K562 (cell line): ENCODE data around the gene AHNAK. TPM values are rescaled to one million over a fixed set of nuclear protein-coding genes. Genes with fewer than 3 reads are reported as not detected.

Source experiments
- CBFA2T3 ChIP-seq: fragments of 450-650 bp; IDR thresholded peaks from 2 replicates; pipeline ENCODE4 v1.6.1; 2017
- CCAR2 ChIP-seq: fragments of 200-400 bp; formaldehyde crosslinking; IDR thresholded peaks from 2 replicates; pipeline ENCODE4 v1.6.1; 2017; ENCODE audit warnings: mild to moderate bottlenecking, low read depth, low read length
- CREM ChIP-seq: IDR thresholded peaks from 2 replicates; pipeline ENCODE4 v1.6.1; 2014; ENCODE audit warnings: antibody characterized with exemption, low read depth
- ELF1 ChIP-seq: fragments of 200-800 bp; sonication (Bioruptor generic); IDR thresholded peaks from 2 replicates; pipeline ENCODE4 v1.6.1; 2016; ENCODE audit warnings: missing genetic modification characterization, missing compliant biosample characterization
- EP400 ChIP-seq: fragments of 450-650 bp; IDR thresholded peaks from 2 replicates; pipeline ENCODE4 v1.6.1; 2017; ENCODE audit warnings: antibody characterized with exemption, mild to moderate bottlenecking, moderate library complexity
- GTF2E2 ChIP-seq: fragments of 200-800 bp; sonication (Bioruptor generic); IDR thresholded peaks from 2 replicates; pipeline ENCODE4 v1.6.1; 2016; ENCODE audit warnings: missing genetic modification characterization, missing compliant biosample characterization
- GTF2F1 ChIP-seq: IDR thresholded peaks from 2 replicates; pipeline ENCODE4 v1.6.1; 2011; ENCODE audit warnings: low read depth, low read length, improper control_type of control experiment
- HOXB6 ChIP-seq: fragments of 250-450 bp; sonication (Bioruptor Pico); IDR thresholded peaks from 2 replicates; pipeline ENCODE4 v1.5.1; 2022; ENCODE audit warnings: mild to moderate bottlenecking, borderline replicate concordance
- KLF1 ChIP-seq: fragments of 450-650 bp; IDR thresholded peaks from 2 replicates; pipeline ENCODE4 v1.6.1; 2016; ENCODE audit warnings: missing genetic modification characterization, missing compliant biosample characterization
- MAZ ChIP-seq, 2 experiments: fragments of 450-650 bp in 1 of 2; sonication (generic) in 1 of 2; formaldehyde crosslinking; IDR thresholded peaks in 1 of 2; conservative IDR thresholded peaks in 1 of 2; 2 replicates each; pipeline versions ENCODE4 v1.4.0 to v1.5.0; 2020; ENCODE audit warnings: mild to moderate bottlenecking in 1 of 2, missing genetic modification reagents in 1 of 2
- MECOM ChIP-seq: fragments of 250-450 bp; sonication (Bioruptor Pico); IDR thresholded peaks from 2 replicates; pipeline ENCODE4 v1.8.0; 2022; ENCODE audit warnings: inconsistent platforms
- NFE2 ChIP-seq: IDR thresholded peaks from 2 replicates; pipeline ENCODE4 v1.6.1; 2014; ENCODE audit warnings: antibody characterized with exemption, low read depth
- NR2F6 ChIP-seq: fragments of 450-650 bp; formaldehyde crosslinking; IDR thresholded peaks from 2 replicates; pipeline ENCODE4 v1.4.0; 2020; ENCODE audit warnings: mild to moderate bottlenecking
- PHF8 ChIP-seq: fragments of 200-600 bp; sonication (generic); IDR thresholded peaks from 2 replicates; pipeline ENCODE4 v1.6.1; 2012; ENCODE audit warnings: mixed run types, mild to moderate bottlenecking, inconsistent platforms, low read length, moderate library complexity, borderline replicate concordance
- PYGO2 ChIP-seq: fragments of 450-650 bp; IDR thresholded peaks from 2 replicates; pipeline ENCODE4 v1.6.1; 2016; ENCODE audit warnings: mild to moderate bottlenecking, missing genetic modification characterization, moderate library complexity, missing compliant biosample characterization
- RB1 ChIP-seq: fragments of 450-650 bp; IDR thresholded peaks from 2 replicates; pipeline ENCODE4 v1.6.1; 2017; ENCODE audit warnings: low read depth, mild to moderate bottlenecking
- RCOR1 ChIP-seq, 2 experiments: IDR thresholded peaks; 2 replicates each; pipeline ENCODE4 v1.6.1; 2012; ENCODE audit warnings: low read depth in 2 of 2, low read length in 2 of 2, borderline replicate concordance in 1 of 2, improper control_type of control experiment in 1 of 2
- RNF2 ChIP-seq: sonication (generic); IDR thresholded peaks from 2 replicates; pipeline ENCODE4 v1.6.1; 2016
- SMARCA4 ChIP-seq: fragments of 450-650 bp; IDR thresholded peaks from 2 replicates; pipeline ENCODE4 v1.6.1; 2016
- SOX6 ChIP-seq: fragments of 450-650 bp; IDR thresholded peaks from 2 replicates; pipeline ENCODE4 v1.6.1; 2014; ENCODE audit warnings: mild to moderate bottlenecking
- ZFPM2 ChIP-seq: fragments of 250-450 bp; sonication (Bioruptor Pico); IDR thresholded peaks from 2 replicates; pipeline ENCODE4 v1.5.1; 2022; ENCODE audit warnings: mild to moderate bottlenecking
- ZNF124 ChIP-seq: sonication (generic); formaldehyde crosslinking; IDR thresholded peaks from 2 replicates; pipeline ENCODE4 v1.8.1; 2022; ENCODE audit warnings: missing genetic modification reagents
- polyA plus RNA-seq, 8 experiments: library from polyadenylated mRNA; depleted of rRNA in 4 of 8; stranded (reverse) in 5 of 8; unstranded in 3 of 8; fragments of >200 nt; fragmentation: Nextera tagmentation in 2 of 8; fragmentation: Illumina TruSeq in 1 of 8; extraction: Ambion mirVana in 2 of 8; extraction: Trizol in 1 of 8; gene quantifications; 2 replicates each; pipeline versions ENCODE4 v1.2.1 to v1.2.3, GENCODE V29; 2011 to 2014; ENCODE audit warnings: inconsistent platforms in 1 of 8, missing spikeins in 1 of 8
- total RNA-seq, 7 experiments: library from RNA; depleted of rRNA in 6 of 7; stranded (reverse); fragments of >200 nt in 6 of 7; fragmentation: Illumina TruSeq in 2 of 7; extraction: Trizol in 2 of 7; gene quantifications; 2 replicates each; pipeline versions ENCODE4 v1.2.1 to v1.2.3, GENCODE V29; 2011 to 2021; ENCODE audit warnings: low replicate concordance in 1 of 7
- TF ChIP-seq, protein P1 (sequence below): fragments of 200-800 bp; sonication (Bioruptor generic); IDR thresholded peaks from 2 replicates; pipeline ENCODE4 v1.6.1; 2017; ENCODE audit warnings: missing genetic modification characterization, missing compliant biosample characterization
- TF ChIP-seq, protein P2 (sequence below): fragments of 250-450 bp; sonication (Bioruptor Pico); IDR thresholded peaks from 2 replicates; pipeline ENCODE4 v1.9.0; 2021; ENCODE audit warnings: mild to moderate bottlenecking, inconsistent platforms
- TF ChIP-seq, protein P3 (sequence below): fragments of 450-650 bp; IDR thresholded peaks from 2 replicates; pipeline ENCODE4 v1.6.1; 2017; ENCODE audit warnings: mild to moderate bottlenecking, moderate library complexity
- TF ChIP-seq, protein P4 (sequence below): fragments of 250-450 bp; sonication (Bioruptor Pico); IDR thresholded peaks from 2 replicates; pipeline ENCODE4 v1.6.1; 2021; ENCODE audit warnings: mild to moderate bottlenecking

AHNAK gene
- total and polyA plus RNA-seq, 9 of the 15 experiments (the other 6 are each of a cell fraction or from before 2014, with no cell fraction given): 1.5 to 89.7 (median 45.0) TPM

DNA sequence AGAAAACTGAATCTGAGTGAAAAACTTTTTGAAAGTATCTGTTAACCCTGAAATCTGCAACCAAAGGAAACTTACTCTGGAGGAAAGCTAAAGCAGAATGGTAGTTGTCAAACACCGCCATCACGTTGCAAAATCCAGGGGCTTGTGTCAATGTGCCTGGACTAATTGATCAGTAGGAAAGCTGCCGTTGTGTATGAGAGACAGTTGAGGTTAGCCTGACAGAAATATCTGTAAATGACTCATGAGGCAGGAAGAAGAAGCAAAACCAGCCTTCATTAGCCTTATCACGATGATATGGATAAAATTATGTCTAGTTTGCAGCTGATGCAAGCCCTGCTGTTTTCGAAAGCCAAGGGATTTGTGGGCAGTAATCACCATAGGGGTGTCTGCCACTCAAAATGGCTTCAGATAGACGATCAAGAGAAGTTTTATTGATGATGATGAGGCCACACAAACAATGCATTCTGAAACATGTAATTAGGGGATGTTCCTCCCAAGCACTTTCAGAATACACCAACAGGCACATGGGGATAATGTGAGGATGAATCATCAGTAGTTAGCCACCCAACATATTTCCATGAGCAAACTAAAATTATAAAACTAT is 118.9 kb downstream of the AHNAK start (continued):
- TF ChIP-seq SOX6: 0 out of 2 replicates have a peak, but pooled peaks have one; percentile 17
- TF ChIP-seq, protein P1, sequence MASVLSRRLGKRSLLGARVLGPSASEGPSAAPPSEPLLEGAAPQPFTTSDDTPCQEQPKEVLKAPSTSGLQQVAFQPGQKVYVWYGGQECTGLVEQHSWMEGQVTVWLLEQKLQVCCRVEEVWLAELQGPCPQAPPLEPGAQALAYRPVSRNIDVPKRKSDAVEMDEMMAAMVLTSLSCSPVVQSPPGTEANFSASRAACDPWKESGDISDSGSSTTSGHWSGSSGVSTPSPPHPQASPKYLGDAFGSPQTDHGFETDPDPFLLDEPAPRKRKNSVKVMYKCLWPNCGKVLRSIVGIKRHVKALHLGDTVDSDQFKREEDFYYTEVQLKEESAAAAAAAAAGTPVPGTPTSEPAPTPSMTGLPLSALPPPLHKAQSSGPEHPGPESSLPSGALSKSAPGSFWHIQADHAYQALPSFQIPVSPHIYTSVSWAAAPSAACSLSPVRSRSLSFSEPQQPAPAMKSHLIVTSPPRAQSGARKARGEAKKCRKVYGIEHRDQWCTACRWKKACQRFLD (CRISPR knock-in tag): peak; percentile 67; the same call in 1 of the 2 replicates
- peak; percentile 40; the same call in 1 of the 2 replicates for TF ChIP-seq RNF2
- TF ChIP-seq SMARCA4: peak; percentile 74
- no peak for TF ChIP-seq KLF1 (tag)
- TF ChIP-seq PHF8: no peak
- no peak for TF ChIP-seq GTF2F1
- TF ChIP-seq RB1: no peak
- TF ChIP-seq, protein P2, sequence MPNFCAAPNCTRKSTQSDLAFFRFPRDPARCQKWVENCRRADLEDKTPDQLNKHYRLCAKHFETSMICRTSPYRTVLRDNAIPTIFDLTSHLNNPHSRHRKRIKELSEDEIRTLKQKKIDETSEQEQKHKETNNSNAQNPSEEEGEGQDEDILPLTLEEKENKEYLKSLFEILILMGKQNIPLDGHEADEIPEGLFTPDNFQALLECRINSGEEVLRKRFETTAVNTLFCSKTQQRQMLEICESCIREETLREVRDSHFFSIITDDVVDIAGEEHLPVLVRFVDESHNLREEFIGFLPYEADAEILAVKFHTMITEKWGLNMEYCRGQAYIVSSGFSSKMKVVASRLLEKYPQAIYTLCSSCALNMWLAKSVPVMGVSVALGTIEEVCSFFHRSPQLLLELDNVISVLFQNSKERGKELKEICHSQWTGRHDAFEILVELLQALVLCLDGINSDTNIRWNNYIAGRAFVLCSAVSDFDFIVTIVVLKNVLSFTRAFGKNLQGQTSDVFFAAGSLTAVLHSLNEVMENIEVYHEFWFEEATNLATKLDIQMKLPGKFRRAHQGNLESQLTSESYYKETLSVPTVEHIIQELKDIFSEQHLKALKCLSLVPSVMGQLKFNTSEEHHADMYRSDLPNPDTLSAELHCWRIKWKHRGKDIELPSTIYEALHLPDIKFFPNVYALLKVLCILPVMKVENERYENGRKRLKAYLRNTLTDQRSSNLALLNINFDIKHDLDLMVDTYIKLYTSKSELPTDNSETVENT: no peak
- peak; percentile 59 for TF ChIP-seq EP400
- TF ChIP-seq, protein P3, sequence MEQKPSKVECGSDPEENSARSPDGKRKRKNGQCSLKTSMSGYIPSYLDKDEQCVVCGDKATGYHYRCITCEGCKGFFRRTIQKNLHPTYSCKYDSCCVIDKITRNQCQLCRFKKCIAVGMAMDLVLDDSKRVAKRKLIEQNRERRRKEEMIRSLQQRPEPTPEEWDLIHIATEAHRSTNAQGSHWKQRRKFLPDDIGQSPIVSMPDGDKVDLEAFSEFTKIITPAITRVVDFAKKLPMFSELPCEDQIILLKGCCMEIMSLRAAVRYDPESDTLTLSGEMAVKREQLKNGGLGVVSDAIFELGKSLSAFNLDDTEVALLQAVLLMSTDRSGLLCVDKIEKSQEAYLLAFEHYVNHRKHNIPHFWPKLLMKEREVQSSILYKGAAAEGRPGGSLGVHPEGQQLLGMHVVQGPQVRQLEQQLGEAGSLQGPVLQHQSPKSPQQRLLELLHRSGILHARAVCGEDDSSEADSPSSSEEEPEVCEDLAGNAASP: no peak
- TF ChIP-seq CCAR2: no peak
- 0 out of 2 replicates have a peak, but pooled peaks have one; percentile 24 for TF ChIP-seq CREM
- TF ChIP-seq HOXB6 (CRISPR knock-in tag): no peak
- TF ChIP-seq MAZ (CRISPR knock-in tag; conservative IDR thresholded peaks at IDR 0.05 in 1 of 2, IDR thresholded peaks at IDR 0.05 in 1 of 2): 0 out of 4 replicates have a peak, but pooled peaks of 1 of the 2 experiments have one; percentile 9
- TF ChIP-seq RCOR1 (IDR thresholded peaks at IDR 0.05; ENCODE audit: borderline replicate concordance in 1 of 2, low read depth in 2 of 2, low read length in 2 of 2): 0 out of 4 replicates have a peak, but pooled peaks of 1 of the 2 experiments have one; percentile 7
- TF ChIP-seq ELF1 (tag): no peak
- peak; percentile 56 for TF ChIP-seq NFE2
- TF ChIP-seq NR2F6 (CRISPR knock-in tag): no peak
- no peak for TF ChIP-seq ZNF124 (CRISPR knock-in tag)
- 0 out of 2 replicates have a peak, but pooled peaks have one; percentile 23 for TF ChIP-seq PYGO2
- TF ChIP-seq GTF2E2 (tag): peak; percentile 48; the same call in 1 of the 2 replicates
- TF ChIP-seq, protein P4, sequence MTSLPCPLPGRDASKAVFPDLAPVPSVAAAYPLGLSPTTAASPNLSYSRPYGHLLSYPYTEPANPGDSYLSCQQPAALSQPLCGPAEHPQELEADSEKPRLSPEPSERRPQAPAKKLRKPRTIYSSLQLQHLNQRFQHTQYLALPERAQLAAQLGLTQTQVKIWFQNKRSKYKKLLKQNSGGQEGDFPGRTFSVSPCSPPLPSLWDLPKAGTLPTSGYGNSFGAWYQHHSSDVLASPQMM (CRISPR knock-in tag): no peak
- TF ChIP-seq CBFA2T3: peak; percentile 3; the same call in 1 of the 2 replicates
- no peak for TF ChIP-seq ZFPM2
- 0 out of 2 replicates have a peak, but pooled peaks have one; percentile 45 for TF ChIP-seq MECOM (CRISPR knock-in tag)
